Stimulated activated CD8-positive, alpha-beta memory T cell treated with anti-CD3 and anti-CD28 coated beads, Interleukin-12 subunit alpha, Interleukin-12 subunit beta, amount 100 ng/mL, for 4 hours (primary cell): ENCODE measurements around the gene EARS2.
"Not testable (repeated sequence)": the region's sequence is repeated elsewhere in the genome, so short reads cannot be mapped to it uniquely, and the experiment has no call there.

Experiments used
- DNase-seq: peaks from one replicate; pipeline ENCODE4 v3.0.0-alpha.2; 2020; ENCODE audit warnings: low read depth

The EARS2 gene

DNA sequence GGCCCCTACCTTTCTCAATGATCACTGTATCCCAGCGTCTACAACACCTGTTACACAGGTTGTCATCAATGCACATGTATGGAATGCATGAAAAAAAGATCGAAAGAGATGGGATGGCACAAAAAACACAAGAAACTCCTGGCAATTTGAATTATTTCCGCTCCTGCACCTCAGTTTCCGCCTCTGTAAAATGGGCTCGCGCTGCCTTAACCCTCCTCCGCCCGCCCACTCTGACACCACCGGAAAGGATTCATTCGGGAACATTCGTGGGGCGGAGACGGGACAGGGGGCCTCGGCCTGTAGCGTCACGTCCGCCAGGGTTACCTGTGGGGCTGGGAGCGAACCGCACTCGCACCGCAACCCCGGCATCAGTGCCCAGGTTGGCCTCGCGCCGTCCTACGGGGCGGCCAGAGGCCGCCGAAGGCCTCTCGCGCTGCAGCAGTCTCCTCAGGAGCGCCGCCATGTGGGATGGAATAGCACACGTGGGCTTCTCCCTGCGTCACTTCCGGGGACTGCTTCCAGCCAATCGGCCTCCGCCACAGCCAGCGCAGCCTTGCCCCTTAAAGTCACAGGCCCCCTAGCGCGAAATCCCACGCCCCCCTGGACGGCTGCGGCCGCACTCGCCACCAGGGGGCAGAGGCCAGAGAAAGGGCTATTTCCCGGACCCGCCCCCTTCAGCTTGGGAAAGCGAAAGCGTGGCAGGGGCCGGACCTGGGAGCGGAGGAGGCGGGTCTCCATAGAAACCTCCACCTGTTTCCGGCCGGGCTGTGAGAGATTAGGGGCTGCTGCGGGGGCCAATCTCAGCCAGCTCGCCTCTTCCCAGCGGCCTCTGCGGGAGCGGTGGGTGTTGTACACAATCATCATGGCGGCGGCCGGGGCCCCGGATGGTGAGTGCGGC is at the start of gene EARS2, which contains the start of gene UBFD1:
Gene EARS2, minus strand, starts transcription at position 470 of the 898 bp plus-strand sequence. Its CDS starts 7 bp downstream, at position 463.
Gene UBFD1, plus strand, starts transcription at position 847 of the 898 bp plus-strand sequence. Its CDS starts 16 bp downstream, at position 863.
- DNase-seq: peak; percentile 98

DNA sequence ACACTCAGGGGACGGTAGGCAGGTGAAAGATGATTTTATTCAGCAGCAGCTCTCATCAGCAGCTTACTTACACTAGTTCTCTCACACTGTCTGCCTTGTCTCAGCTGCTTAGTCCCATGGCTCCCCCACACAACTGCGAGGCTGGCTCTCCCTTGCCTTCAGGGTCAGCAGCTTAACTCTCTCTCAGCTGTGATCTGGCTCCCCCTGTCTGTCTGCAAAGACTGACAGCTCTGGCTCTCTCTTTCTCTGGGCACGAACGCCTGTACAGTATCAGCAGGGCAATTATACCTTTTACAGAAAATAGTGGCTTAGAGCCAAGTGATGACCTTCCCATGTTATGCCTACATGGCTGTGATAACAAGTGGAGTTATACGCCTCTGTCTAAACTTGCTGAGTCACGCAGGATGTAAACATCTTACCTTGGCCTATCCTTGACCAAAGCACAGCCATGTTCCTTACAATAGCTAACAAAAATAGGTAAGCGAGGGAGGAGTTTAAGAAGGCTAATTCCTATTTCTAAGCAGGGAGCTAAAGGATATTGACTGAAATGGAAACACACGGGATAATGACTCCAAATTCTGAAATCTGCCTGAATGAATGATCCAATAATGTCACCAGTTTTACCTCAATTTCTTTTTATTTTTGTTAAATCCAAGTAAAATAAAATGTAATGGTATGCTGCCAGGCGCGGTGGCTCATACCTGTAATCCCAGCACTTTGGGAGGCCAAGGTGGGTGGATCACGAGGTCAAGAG is 40.0 kb upstream of the EARS2 start:
- DNase-seq: no peak

DNA sequence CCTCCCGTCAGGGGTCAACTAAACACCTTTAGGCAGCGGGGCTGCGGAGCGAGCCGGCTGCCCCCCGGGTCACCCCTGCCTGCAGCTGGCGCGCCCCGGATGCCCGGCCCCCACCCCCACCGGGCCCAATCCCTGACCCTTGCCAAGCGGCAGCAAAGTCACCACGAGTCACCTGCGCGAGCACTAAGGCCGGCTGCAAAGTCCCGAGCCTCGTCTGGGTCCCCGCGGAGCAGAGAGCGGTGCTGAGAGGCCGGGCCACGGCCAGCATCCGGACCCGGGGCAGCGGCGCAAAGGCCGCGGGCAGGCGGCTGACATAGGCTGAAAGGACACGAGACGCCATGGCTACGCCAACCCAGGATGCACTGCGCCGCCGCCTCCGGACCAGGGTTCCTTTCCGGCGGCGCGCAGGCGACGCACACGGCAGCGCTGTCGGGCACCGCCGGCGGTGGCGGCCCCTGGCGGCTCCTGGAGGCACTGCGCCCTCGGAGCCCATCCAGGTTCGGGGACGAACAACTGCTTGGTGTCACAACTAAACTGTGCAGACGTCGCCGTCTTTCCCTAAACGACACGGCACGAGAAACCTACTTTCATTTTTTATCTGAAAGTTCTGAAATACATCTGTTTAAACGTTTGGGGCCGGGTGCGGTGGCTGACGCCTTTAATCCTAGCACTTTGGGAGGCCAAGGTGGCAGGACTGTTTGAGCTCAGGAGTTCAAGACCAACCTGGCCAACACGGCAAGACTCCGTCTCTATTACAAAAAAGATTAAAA is 39.0 kb upstream of the EARS2 start, which contains the start of gene NDUFAB1:
Gene NDUFAB1, minus strand, starts transcription at position 366 of the 770 bp plus-strand sequence. Its CDS starts 26 bp downstream, at position 340.
- peak; percentile 86 for DNase-seq

DNA sequence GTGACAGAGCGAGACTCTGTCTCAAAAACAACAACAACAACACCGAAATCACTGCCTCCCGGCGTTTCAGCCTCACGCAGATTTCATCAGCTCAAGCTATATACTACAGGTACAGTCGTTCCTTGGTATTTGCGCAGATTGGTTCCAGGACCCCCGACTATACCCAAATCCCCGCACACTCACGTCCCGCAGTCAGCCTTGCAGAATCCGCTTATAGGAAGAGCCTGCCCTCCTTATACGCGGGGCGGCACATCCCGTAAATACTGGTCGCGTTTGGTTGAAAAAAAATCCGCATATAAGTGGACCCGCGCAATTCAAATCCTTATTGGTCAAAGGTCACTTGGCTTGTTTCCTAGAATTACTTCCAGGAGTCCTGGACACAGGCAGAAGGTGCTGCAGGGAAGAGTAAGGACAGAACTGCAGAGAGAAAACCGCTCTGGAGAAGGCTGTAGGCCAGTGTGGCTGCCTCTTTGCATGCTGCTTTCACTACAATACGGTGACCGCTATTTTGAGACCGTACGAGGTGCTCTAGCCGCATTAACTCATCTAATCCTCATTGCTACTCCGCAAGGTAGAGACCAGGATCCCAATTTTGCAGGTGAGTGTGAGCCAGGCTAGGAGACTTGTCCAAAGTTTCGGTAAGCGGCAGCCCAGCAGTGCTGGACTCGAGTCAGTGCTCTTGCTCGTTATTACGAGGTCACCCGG is 38.2 kb upstream of the EARS2 start:
- DNase-seq: no peak

DNA sequence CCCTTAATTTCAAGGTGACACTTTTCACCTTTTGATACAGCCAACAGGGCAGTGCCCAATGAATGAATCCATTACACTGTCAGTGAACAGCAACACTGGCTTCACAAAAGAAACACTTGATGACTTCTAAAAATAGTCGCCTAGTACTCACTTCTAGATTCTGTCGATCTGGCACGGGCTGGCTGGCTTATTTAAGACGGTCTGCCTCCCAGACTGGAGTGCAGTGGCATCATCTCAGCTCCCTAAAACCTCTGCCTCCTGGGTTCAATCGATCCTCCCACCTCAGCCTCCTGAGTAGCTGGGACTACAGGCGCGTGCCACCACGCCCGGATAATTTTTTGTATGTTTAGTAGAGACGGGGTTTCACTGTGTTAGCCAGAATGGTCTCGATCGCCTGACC is 37.0 kb upstream of the EARS2 start:
- no peak for DNase-seq

DNA sequence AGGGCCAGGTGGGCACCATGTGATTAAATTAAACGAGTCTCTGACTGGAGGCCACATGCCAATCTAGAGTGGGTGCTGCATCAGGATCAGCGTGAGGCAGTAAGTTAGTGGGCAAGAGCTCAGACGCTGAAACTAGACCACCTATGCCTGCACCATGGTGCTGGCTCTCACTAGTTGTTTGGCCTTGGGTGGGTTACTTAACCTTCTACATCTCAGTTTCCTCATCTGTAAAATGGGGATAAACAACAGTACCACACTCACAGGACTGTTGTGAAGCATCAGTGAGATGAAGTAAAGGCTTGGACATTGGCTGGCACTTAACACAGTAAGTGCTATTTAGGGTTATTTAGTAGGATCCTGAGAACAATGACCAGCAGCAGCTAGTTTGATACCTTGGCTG is 33.0 kb upstream of the EARS2 start:
- no peak for DNase-seq

DNA sequence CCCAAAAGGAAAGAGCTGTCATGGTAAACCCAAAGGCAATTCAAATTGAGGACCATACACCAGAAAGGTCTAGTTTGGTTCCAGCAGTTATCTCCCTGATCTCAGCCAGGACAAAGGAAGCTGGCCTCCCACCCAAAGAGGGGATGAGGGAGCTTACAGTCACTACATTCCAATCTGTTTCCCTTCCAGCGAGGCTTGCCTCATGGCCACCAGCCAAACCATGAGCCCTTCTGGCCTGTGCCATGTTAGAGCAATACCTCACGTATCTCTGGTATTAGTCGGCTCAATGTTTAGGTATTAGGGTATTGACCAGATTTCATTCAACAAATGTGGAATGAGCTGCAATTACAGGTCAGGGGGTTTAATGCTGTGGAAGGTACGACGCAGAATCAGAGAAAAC is 30.6 kb upstream of the EARS2 start:
- no peak for DNase-seq

DNA sequence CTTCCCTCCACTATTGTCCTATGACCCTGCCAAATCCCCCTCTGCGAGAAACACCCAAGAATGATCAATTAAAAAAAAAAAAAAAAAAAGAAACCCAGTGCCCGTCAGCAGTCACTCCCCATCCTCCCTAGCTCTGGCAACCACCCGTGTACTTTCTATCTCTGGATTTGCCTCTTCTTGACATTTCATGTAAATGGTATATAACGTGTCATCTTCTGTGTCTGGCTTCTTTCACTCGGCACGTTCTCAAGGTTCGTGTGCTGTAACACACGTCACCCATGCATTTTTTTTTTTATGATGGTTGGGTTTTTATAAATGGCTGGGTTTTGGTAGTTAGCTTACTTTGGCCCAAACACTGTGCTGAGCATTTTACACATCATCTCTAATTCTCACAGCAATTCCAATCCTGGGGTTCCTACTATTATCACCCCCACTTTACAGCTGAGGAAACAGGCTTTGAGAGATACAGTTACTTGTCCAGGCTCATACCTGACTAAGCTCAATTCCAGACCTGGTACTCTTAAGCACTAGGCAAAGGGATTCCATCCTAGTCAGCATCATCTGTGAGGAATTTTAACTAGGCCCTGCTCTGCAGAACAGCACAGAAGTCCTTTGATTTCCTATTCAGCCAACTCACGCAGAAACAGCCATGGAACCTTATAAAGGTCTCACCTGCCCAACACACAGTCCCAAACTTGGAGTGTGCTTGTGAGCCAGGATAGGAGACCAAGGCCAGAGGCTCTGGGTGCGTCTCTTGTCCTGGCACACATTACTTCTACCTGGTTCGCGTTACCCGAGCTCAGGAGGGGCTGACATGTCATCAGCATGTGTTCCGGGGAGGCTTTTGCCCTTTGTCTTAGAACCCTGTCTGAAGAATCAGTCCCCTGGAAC is 27.3 kb upstream of the EARS2 start:
- DNase-seq: no peak

DNA sequence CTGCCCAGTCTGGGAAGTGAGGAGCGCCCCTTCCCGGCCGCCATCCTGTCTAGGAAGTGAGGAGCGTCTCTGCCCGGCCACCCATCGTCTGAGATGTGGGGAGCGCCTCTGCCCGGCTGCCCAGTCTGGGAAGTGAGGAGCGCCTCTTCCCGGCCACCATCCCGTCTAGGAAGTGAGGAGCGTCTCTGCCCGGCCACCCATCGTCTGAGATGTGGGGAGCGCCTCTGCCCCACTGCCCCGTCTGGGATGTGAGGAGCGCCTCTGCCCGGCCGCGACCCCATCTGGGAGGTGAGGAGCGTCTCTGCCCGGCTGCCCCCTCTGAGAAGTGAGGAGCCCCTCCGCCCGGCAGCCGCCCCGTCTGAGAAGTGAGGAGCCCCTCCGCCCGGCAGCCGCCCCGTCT is 26.1 kb upstream of the EARS2 start:
- not testable (repeated sequence) for DNase-seq

DNA sequence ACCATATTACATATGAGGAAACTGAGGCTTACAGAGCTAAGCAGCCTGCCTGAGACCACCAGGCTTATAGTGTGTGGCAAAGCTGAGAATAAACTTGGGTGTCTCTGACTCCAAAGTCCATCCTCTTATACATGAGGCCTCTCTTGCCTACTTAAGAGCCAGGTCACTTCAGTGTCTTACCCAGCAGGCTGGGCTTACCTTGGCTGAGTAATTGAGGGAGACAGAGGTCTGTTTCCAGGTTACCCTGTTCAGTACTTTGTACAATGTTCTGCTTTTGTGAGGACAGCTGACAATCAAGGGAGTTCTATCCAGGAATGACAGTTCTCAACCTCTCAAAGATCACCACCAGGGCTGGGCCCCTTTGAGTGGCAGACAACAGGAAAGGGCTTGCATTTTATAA is 24.6 kb upstream of the EARS2 start:
- no peak for DNase-seq

DNA sequence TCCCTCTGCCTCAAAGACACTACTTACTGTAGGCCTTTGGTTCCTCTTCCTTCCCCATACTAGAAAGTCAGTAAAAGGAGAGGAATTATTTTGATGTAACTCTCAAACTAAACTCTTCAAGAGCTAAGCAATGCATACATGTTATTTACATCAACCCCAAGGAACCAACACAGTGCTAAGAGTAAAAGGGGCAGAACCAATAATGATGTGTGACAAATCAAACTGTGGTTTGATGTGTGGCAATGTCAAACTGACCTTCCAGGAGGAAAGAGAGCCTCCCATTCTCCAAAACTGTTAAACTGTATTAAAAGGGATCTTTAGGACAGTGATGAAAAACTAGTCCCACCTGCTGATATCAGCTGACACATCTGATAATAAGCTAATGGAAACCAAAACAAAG is 23.2 kb upstream of the EARS2 start:
- no peak for DNase-seq

DNA sequence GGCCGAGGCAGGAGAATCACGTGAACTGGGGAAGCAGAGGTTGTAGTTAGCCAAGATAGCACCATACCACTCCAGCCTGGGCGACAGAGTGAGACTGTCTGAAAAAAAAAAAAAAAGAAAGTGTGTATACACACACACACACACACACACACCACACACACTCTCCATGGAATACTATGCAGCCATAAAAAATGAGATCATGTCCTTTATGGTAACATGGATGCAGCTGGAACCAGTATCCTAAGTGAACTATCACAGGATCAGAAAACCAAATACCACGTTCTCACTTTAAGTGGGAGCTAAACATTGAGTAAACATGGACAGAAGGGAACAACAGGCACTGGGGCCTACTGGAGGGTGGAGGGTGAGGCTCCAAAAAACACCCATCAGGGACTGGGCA is 22.2 kb upstream of the EARS2 start:
- DNase-seq: no peak

DNA sequence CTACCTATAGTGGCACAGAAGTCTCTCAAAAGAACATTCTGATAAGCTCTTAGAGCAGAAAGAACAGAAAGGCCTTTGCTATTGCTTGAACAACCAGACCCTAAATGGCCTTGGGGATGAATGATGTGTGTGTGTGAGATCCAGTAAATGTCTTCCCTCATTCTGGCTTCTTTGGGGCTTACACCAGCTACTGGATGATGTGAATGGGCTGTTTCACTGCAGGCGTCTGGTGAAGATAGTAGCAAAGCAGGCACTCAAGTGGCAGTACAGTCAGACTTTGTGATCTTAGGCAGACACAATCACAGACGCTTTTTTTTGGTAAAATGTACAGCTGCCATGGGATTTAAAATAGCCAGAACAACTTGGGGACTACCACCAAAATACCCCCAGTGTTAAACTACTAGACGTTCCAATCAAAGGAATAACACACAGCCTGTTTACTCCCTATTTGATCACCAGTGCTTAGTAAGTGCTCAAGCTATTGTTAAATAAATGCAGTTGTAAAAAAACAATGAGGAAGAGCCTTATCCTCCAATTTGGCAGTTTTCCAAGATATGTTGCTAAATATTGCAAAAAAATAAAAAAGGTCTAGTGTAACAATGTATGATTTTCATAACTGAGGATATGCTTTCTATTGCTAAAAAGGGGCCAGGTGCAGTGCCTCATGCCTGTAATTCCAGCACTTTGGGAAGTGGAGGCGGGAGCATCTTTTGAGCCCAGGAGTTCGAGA is 21.1 kb upstream of the EARS2 start:
- DNase-seq: no peak

DNA sequence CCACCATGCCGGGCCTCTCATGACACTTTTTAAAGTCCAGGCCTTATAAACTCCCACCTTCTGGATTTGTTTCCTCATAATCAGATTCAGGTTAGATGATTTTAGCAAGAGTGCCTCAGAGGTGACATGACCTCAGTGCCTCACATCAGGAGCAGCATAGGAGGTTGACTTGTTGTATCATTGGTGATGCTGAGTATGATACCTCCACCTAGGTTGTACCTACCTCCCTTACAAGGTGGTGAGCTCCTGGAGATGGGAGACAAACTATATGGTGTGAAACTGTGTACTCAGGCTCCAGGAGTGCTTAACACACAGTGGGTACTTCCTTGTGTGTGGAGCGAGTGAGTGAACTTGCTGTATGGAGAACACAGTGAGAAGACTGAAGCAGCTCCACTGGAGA is 20.3 kb upstream of the EARS2 start:
- DNase-seq: no peak

DNA sequence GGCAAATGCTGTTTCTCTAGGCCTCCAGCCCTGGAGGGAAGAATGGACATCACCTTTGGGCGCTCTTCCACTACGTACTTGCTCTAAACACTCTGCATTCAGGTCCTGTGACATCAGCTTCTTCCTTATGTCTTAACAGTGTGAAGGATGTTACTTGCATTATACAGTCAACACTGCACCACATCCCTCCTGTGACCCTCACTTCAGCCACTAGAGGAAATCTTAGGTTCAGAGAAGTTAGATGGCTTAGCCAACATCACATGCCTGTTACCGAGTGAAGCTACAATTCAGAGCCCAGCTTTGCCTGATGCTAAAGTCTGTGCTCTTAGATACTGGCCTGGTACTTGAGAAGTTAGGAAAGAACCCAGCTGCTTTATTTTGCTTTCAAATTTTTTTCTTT is 18.7 kb upstream of the EARS2 start:
- no peak for DNase-seq

DNA sequence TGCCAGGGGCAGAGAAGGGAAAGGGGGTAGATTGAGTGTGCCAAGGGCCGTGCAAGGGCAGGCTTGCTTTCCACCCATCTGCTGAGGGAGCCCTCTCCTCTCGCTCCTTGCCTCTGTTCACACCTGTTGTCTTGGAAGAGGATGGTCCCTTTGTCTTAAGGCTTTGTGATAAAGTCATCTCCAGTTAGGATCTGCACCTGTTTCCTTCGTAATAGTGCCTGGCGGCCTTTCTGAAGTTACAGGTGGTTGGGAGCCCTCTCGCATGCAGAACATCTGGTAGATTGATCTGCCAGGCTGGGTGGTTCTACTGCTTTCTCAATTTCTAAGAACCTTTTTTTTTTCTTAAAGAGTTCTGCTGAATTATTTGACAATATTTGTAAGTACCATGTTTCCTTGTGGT is 16.7 kb upstream of the EARS2 start:
- no peak for DNase-seq

DNA sequence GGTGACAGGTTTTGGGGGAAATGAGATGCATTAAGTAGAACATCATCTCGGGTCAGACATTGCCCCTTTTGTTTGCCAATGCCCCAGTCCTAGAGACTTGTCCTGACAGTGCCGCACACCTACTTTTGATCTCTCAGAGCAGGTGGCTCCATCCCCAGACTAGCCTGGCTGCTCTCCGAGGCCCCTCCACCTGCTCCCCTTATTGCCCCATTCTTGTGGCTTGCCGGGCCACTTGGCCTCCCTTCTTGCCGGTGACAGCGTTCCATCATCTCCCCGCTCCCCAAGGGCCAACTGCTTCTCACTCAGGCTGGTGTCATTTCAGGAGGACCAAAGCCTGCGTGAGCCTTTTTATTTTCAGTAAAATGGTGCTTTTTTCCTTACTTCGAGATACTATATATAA is 15.2 kb upstream of the EARS2 start:
- DNase-seq: no peak

DNA sequence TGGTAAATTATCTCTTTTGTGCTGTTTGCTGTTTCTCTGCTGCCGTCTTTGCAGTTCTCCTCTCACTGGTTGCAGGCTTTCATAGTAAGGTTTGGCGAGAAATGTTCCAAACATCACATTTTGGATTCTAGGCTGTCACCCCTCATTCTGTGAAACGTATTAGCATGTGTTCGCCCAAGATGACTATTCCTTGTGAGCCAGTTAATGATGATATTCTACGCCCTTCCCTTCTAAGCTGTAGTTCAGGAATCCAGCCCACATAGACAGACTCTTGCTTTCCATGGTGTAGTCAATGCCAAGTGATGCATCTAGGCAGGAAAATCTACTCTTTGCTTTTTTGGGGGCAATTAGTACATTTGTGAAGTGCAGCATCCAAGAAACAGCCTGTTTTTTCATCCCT is 14.7 kb upstream of the EARS2 start:
- DNase-seq: no peak

DNA sequence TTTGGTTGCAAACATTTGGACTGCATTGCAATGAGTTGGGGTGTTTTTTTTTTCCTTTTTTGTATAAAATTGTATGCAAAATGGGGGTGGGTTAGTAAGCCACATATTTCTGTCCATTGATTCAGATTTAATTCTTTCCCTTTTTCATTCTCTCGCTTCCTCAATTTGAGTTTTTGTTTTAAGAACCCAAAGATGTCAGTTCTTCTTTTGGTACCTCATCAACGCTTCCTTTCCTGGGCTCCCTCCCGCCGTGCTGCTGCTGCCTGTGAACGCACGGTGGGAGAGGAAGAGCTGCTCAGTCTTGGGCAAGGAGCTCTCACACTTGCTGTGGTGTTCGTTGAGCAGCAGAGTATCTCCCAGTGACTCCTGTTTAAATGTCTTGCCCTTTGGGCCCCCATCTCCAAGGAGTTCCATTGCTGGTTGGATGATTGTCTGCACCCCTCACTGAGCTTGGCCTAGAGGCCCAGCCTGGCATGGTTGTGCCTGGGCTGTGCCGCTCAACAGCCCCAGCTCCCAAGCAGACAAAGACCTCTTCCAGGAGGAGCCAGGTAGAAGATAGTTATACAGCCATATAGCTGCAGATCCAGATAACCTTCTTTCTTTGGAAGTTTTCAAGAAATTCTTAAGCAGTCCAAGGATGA is 14.0 kb upstream of the EARS2 start:
- no peak for DNase-seq
